CD4-positive, alpha-beta T cell (primary cell): ENCODE data around the gene NCAPG2. TPM values are rescaled to one million over a fixed set of nuclear protein-coding genes. Genes with fewer than 3 reads are reported as not detected.

Source experiments
- ATAC-seq: fragments of 200-7000 bp; cut with Tn5 transposase; one replicate; pipeline ENCODE4 v1.10.0; 2022; ENCODE audit warnings: mild to moderate bottlenecking; ENCODE audit not compliant: poor library complexity
- CTCF ChIA-PET: fragments of 350-600 bp; sonication (Branson Sonifier 250); formaldehyde crosslinking; loops from one replicate; lab custom pipeline; 2021; ENCODE audit warnings: antibody characterized with exemption, inconsistent platforms; lab: Charles Lee
- POLR2A ChIA-PET: fragments of 350-600 bp; sonication (Branson Sonifier 250); formaldehyde crosslinking; loops from one replicate; lab custom pipeline; 2021; ENCODE audit warnings: antibody characterized with exemption, inconsistent platforms; lab: Charles Lee
- DNase-seq, 14 experiments: peaks; one replicate each; pipeline ENCODE4 v3.0.0-alpha.2; 2013 to 2020; ENCODE audit warnings: mixed read lengths in 2 of 14
- H3K27ac ChIP-seq, 2 donors: one replicate each; pipeline versions ENCODE4 v1.5.1 to v1.7.0; 2013; ENCODE audit warnings: low read length in 2 of 2, low read depth in 1 of 2, mild to moderate bottlenecking in 1 of 2
- H3K27me3 ChIP-seq, 2 experiments: 1 replicate in 1 of 2; 2 replicates in 1 of 2; pipeline versions ENCODE4 v1.6.1 to v1.7.0; 2013; ENCODE audit warnings: low read length in 2 of 2, control low read depth in 1 of 2, mild to moderate bottlenecking in 1 of 2, moderate library complexity in 1 of 2; ENCODE audit not compliant: insufficient read depth in 2 of 2, control insufficient read depth in 1 of 2
- H3K36me3 ChIP-seq: one replicate; pipeline ENCODE4 v1.6.1; 2013; ENCODE audit warnings: low read length, control low read depth; ENCODE audit not compliant: insufficient read depth
- H3K4me1 ChIP-seq: one replicate; pipeline ENCODE4 v1.6.1; 2013; ENCODE audit warnings: low read length, control low read depth; ENCODE audit not compliant: insufficient read depth
- H3K4me3 ChIP-seq: one replicate; pipeline ENCODE4 v1.5.1; 2013; ENCODE audit warnings: mild to moderate bottlenecking, low read length, moderate library complexity
- H3K9me3 ChIP-seq, 2 experiments: 1 replicate in 1 of 2; 2 replicates in 1 of 2; pipeline versions ENCODE4 v1.6.1 to v1.7.0; 2013; ENCODE audit warnings: low read length in 2 of 2, mild to moderate bottlenecking in 2 of 2, control low read depth in 1 of 2, moderate library complexity in 1 of 2; ENCODE audit not compliant: control insufficient read depth in 1 of 2, insufficient read depth in 1 of 2
- H3K27ac Mint-ChIP-seq: one replicate; pipeline ENCODE4 v1.8.0; 2020; ENCODE audit warnings: mixed read lengths
- H3K27me3 Mint-ChIP-seq: one replicate; pipeline ENCODE4 v1.8.0; 2021; ENCODE audit warnings: mixed read lengths
- H3K36me3 Mint-ChIP-seq: one replicate; pipeline ENCODE4 v1.8.0; 2021; ENCODE audit warnings: low read depth, mixed read lengths
- H3K4me1 Mint-ChIP-seq: one replicate; pipeline ENCODE4 v1.8.0; 2021; ENCODE audit warnings: low read depth, mixed read lengths
- H3K4me3 Mint-ChIP-seq: one replicate; pipeline ENCODE4 v1.8.0; 2020; ENCODE audit warnings: mild to moderate bottlenecking, mixed read lengths
- H3K9me3 Mint-ChIP-seq: one replicate; pipeline ENCODE4 v1.8.0; 2020; ENCODE audit warnings: mixed read lengths
- intact Hi-C, 2 experiments: fragments of 100-400 bp; cut with DNase I in 1 of 2; cut with micrococcal nuclease in 1 of 2; formaldehyde crosslinking; loops; one replicate each; pipeline versions ENCODE4 v1.15.1 to v1.9.0; 2023 to 2025; cut with DNase I, micrococcal nuclease
- total RNA-seq, 174 experiments: library from RNA in 2 of 174; stranded (reverse) in 2 of 174; gene quantifications; one replicate each; pipeline ENCODE4 v1.2.3 and lab custom pipeline; 2021 to 2026
- TF ChIP-seq, protein P1 (sequence below): fragments of 200-600 bp; IDR thresholded peaks from one replicate; pipeline ENCODE4 v1.8.0; 2022; ENCODE audit warnings: antibody characterized with exemption, mild to moderate bottlenecking

Gene NCAPG2
- total RNA-seq, 2 experiments from 2014 or later: 9.9 to 11.8 TPM

DNA sequence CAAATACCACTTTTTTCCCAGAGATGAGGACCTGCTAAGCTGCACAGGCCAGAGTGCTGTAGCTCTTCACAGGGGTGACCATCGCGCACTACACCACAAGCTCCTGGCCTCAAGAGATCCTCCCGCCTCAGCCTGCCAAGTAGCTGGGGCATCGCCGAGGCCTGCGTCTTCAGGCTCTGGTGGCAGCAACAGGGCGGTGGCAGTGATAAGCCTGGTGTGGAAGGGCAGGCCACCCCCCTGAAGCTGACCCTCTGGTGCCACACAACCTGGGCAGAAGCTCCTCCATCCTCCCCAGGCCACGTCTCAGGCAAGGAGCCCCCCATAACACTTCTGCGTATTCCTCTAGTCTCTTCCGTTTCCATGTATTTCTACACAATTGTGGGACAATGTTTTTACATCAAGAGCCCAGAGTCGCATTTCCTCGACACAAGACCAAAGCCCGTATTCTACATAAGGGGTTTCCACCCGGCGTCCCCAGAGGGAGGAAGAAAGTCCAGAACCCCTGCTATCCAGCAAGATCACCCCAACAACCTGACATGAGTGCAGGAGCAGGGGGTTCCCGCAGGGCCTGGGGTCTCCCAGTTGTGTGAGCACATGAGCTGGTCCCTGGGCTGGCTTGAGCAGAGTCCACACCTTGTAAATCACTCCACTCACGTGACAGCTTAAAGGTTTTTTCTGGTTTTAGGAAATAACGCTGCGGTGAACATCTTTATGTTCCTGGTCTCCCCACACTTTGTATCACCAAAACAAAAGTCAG, 37.6 kb upstream of the NCAPG2 start:
- Histone ChIP-seq H3K27me3 (no peaks in the 10 kb centered on the region), H3K4me1 (no peaks in the 10 kb centered on the region), H3K36me3 (peaks cover 94% of the 10 kb centered on the region), H3K27ac (no peak overlapping the region), H3K4me3 (no peak overlapping the region), H3K9me3 (no peaks in the 10 kb centered on the region)
- Mint-ChIP-seq H3K27me3 (no peaks in the 10 kb centered on the region), H3K9me3 (no peaks in the 10 kb centered on the region), H3K27ac (no peak overlapping the region), H3K36me3 (peaks cover 98% of the 10 kb centered on the region), H3K4me3 (no peak overlapping the region), H3K4me1 (no peaks in the 10 kb centered on the region)
- ChIA-PET CTCF (interaction anchor here (1.9 kb wide), 1 partner anchor 8 kb away, joined by 6 read pairs; no protein-coding TSS in a partner anchor), POLR2A (interaction anchor here (0.6 to 0.8 kb wide), 2 partner anchors 11 to 113 kb away, joined by 3 read pairs; no protein-coding TSS in a partner anchor)
- intact Hi-C loops: no loop called here
- DNase-seq: no peak
- no peak for ATAC-seq
- TF ChIP-seq, protein P1, sequence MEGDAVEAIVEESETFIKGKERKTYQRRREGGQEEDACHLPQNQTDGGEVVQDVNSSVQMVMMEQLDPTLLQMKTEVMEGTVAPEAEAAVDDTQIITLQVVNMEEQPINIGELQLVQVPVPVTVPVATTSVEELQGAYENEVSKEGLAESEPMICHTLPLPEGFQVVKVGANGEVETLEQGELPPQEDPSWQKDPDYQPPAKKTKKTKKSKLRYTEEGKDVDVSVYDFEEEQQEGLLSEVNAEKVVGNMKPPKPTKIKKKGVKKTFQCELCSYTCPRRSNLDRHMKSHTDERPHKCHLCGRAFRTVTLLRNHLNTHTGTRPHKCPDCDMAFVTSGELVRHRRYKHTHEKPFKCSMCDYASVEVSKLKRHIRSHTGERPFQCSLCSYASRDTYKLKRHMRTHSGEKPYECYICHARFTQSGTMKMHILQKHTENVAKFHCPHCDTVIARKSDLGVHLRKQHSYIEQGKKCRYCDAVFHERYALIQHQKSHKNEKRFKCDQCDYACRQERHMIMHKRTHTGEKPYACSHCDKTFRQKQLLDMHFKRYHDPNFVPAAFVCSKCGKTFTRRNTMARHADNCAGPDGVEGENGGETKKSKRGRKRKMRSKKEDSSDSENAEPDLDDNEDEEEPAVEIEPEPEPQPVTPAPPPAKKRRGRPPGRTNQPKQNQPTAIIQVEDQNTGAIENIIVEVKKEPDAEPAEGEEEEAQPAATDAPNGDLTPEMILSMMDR: no peak

DNA sequence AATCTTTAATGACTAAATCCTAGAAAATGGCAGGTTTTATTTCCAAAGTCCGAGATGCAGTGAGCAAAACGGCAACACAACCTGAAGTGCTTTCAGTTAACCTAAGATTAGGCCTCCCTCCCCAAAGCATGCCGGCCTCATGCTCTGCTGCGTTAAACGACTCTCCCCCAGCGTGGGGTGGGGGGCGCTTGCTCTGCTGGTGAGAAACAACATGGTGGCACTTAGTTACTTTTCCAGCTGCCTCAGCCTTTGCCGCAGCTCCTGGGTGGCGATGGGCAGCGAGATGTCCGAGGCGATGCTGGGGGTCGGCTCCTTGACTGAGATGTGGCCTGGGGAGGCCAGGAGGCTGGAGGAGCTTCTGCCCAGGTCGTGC, 36.7 kb upstream of the NCAPG2 start:
- H3K27ac Mint-ChIP-seq: no peak overlapping the region
- no peaks in the 10 kb centered on the region for H3K4me1 Mint-ChIP-seq
- TF ChIP-seq, protein P1: no peak
- Histone ChIP-seq H3K27me3 (no peaks in the 10 kb centered on the region), H3K36me3 (peaks cover 95% of the 10 kb centered on the region), H3K4me3 (no peak overlapping the region), H3K9me3 (no peaks in the 10 kb centered on the region), H3K27ac (no peak overlapping the region), H3K4me1 (no peaks in the 10 kb centered on the region)
- ChIA-PET POLR2A (interaction anchor here (0.8 to 1.5 kb wide), 2 partner anchors 10 to 87 kb away, joined by 3 to 4 read pairs; no protein-coding TSS in a partner anchor), CTCF (no interaction called here)
- no peaks in the 10 kb centered on the region for H3K27me3 Mint-ChIP-seq
- no peak overlapping the region for H3K4me3 Mint-ChIP-seq
- DNase-seq (no peak), ATAC-seq (no peak)
- H3K36me3 Mint-ChIP-seq: peaks cover 96% of the 10 kb centered on the region
- intact Hi-C loops: no loop called here
- H3K9me3 Mint-ChIP-seq: no peaks in the 10 kb centered on the region

DNA sequence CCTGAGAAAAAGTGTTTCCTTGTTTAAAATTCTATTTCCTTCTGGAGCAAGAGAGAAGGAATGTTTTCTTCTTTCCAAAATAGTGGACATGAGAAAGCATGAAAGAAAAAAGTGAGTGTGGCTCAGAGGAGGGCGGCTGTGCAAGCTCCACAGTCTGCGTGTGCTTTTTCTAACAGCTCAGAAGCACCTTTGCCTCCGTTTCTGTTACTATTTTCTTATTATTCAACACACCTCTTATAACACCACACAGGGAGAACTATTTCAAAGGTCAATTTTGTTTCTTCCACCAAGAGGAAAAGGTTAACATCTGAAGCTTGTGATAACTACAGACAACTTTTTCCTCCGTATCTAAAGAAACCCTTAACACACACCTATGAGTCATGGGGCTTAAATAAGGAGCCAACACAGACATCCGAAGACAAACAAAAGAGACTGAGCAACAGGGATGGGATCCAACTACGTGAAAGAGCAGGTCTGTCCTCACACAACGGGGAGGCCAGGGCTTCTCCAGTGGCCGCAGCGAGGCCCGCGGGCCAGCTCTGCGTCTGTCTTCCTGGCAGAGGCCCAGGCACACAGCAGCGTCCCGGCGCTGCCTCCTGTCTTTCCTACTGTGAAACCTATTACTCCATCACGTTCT, 36.2 kb upstream of the NCAPG2 start:
- ChIA-PET CTCF (no interaction called here), POLR2A (interaction anchor here (1.4 to 1.5 kb wide), 2 partner anchors 9 to 88 kb away, joined by 3 to 4 read pairs; no protein-coding TSS in a partner anchor)
- Mint-ChIP-seq H3K36me3 (peaks cover 96% of the 10 kb centered on the region), H3K4me1 (no peaks in the 10 kb centered on the region), H3K9me3 (no peaks in the 10 kb centered on the region), H3K4me3 (no peak overlapping the region), H3K27ac (no peak overlapping the region), H3K27me3 (no peaks in the 10 kb centered on the region)
- Histone ChIP-seq H3K9me3 (no peaks in the 10 kb centered on the region), H3K4me1 (no peaks in the 10 kb centered on the region), H3K36me3 (peaks cover 95% of the 10 kb centered on the region), H3K27ac (no peak overlapping the region), H3K4me3 (no peak overlapping the region), H3K27me3 (no peaks in the 10 kb centered on the region)
- ATAC-seq: no peak
- no peak for DNase-seq
- intact Hi-C loops: no loop called here
- TF ChIP-seq, protein P1: no peak
